Measurements from ENCODE around the gene SLC39A5. TPM values are rescaled to one million over a fixed set of nuclear protein-coding genes. Genes with fewer than 3 reads are reported as not detected.

Gene SLC39A5
- total RNA-seq, 5 donors from 2014 or later (not counting 1 experiment from before 2014, with no cell fraction given) = 0.57 to 1.4 (median 0.58) TPM; not detected in 2

DNA sequence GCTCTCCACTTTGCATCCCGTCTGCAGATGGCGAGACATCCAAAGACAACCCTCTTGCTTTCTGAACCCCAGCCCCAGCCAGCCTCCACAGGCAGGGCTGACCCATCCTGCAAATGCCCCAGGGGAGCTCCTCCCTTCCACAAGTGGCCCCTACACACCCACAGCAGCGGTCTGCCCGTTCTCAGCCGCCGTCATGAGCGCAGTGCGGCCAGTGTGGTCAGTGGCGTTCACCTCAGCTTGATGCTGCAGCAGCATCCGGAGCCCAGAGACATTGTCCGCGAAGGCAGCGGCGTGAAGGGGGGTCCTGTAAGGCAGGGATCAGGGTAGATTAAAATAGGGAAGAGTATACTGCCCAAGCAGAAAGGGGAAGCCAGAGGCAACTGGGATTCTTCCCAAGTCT is 14.6 kb downstream of the SLC39A5 start:
- H3K27ac Mint-ChIP-seq = no peak overlapping the region
- H3K4me1 Mint-ChIP-seq = no peaks in the 10 kb centered on the region
- CTCF ChIA-PET = no interaction called here
- DNase-seq = no peak
- peaks cover 44 to 93% of the 10 kb centered on the region in 2 donors for H3K36me3 ChIP-seq (ENCODE audit: control insufficient read depth in 2 of 2, extremely low read depth in 1 of 2, insufficient read depth in 1 of 2, low read length in 1 of 2)
- POLR2A ChIA-PET = no interaction called here
- no peaks in the 10 kb centered on the region for H3K27me3 Mint-ChIP-seq
- H3K27ac ChIP-seq (ENCODE audit: low read length) = no peak overlapping the region
- H3K27me3 ChIP-seq (replicated peaks in 1 of 2; ENCODE audit: control insufficient read depth in 2 of 2, extremely low read depth in 1 of 2, insufficient read depth in 2 of 2, low read length in 1 of 2) = no peaks in the 10 kb centered on the region
- H3K4me3 ChIP-seq (ENCODE audit: control insufficient read depth in 1 of 2, extremely low read depth in 1 of 2, low read length in 1 of 2) = no peak overlapping the region
- peaks cover 44% of the 10 kb centered on the region for H3K36me3 Mint-ChIP-seq
- peaks cover 0 to 2% of the 10 kb centered on the region in 2 experiments for H3K4me1 ChIP-seq (ENCODE audit: control insufficient read depth in 1 of 2, extremely low read depth in 1 of 2, insufficient read depth in 2 of 2, low read length in 2 of 2)
- WGBS (ENCODE audit: insufficient coverage) = 97% methylated on average over 11 of the region's 14 CpGs
- no peak overlapping the region for H3K4me3 Mint-ChIP-seq
- no peaks in the 10 kb centered on the region for H3K9me3 ChIP-seq
- no peaks in the 10 kb centered on the region for H3K9me3 Mint-ChIP-seq
- ATAC-seq (replicated peaks in 1 of 4) = no peak

DNA sequence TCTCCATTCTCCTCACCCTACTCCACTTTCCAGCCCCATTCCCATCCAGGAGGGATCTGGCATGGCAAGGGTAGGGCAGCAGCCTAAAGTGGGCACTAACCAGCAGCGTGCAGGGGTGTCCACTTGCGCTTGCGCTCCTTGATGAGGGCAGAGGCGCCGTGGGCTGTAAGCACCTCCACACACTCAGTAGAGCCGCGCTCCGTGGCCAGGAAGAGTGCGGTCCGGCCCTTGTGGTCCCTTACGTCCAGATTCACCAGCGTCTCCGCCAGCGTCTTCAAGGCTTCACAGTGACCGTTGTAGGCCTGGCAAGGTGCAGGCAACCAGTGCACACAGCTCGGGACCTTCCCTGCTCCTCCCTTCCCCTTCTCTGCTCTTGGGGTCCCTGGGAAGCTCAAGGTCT is 18.1 kb downstream of the SLC39A5 start:
- no peak for DNase-seq
- no peaks in the 10 kb centered on the region for H3K4me1 Mint-ChIP-seq
- ATAC-seq (replicated peaks in 1 of 4) = no peak
- no peaks in the 10 kb centered on the region for H3K27me3 Mint-ChIP-seq
- H3K36me3 ChIP-seq (ENCODE audit: control insufficient read depth in 2 of 2, extremely low read depth in 1 of 2, insufficient read depth in 1 of 2, low read length in 1 of 2) = peaks cover 27 to 89% of the 10 kb centered on the region in 2 donors
- peaks cover 0 to 2% of the 10 kb centered on the region in 2 experiments for H3K4me1 ChIP-seq (ENCODE audit: control insufficient read depth in 1 of 2, extremely low read depth in 1 of 2, insufficient read depth in 2 of 2, low read length in 2 of 2)
- ChIA-PET POLR2A (interaction anchor here in 1 of 2 donors (0.7 kb wide), 1 partner anchor 31 kb away, joined by 4 read pairs; no protein-coding TSS in a partner anchor), CTCF (no interaction called here)
- no peak overlapping the region for H3K4me3 Mint-ChIP-seq
- H3K27me3 ChIP-seq (replicated peaks in 1 of 2; ENCODE audit: control insufficient read depth in 2 of 2, extremely low read depth in 1 of 2, insufficient read depth in 2 of 2, low read length in 1 of 2) = no peaks in the 10 kb centered on the region
- no peak overlapping the region for H3K4me3 ChIP-seq (ENCODE audit: control insufficient read depth in 1 of 2, extremely low read depth in 1 of 2, low read length in 1 of 2)
- no peak overlapping the region for H3K27ac Mint-ChIP-seq
- WGBS (ENCODE audit: insufficient coverage) = 98% methylated on average over 10 of the region's 16 CpGs
- H3K27ac ChIP-seq (ENCODE audit: low read length) = no peak overlapping the region
- H3K9me3 Mint-ChIP-seq = no peaks in the 10 kb centered on the region
- peaks cover 44% of the 10 kb centered on the region for H3K36me3 Mint-ChIP-seq
- no peaks in the 10 kb centered on the region for H3K9me3 ChIP-seq

DNA sequence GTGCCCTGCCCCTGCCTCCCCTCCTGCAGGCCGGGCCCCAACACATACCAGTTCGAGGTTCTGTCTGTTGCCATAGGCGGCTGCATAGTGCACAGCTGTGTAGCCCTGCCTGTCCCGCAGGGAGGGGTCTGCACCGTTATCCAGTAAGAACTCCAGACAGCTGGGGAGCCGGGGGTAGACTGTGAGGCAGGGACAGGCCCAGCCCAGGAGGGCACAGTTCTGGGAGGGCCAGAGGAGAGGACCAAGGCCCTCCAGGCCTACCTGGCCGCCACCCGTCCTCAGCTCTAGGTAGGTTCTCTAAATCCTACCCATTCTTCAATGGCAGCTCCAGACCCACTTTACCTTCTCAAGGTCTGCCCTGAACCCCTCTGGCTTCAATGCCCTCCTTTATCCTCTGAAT is 18.9 kb downstream of the SLC39A5 start:
- CTCF ChIA-PET = interaction anchor here (0.5 to 1.1 kb wide), 2 partner anchors 9 to 422 kb away, joined by 3 to 4 read pairs; no protein-coding TSS in a partner anchor
- H3K4me3 ChIP-seq (ENCODE audit: control insufficient read depth in 1 of 2, extremely low read depth in 1 of 2, low read length in 1 of 2) = no peak overlapping the region
- Mint-ChIP-seq H3K4me3 (no peak overlapping the region), H3K27ac (no peak overlapping the region), H3K27me3 (no peaks in the 10 kb centered on the region), H3K4me1 (no peaks in the 10 kb centered on the region), H3K36me3 (peaks cover 47% of the 10 kb centered on the region), H3K9me3 (no peaks in the 10 kb centered on the region)
- POLR2A ChIA-PET = no interaction called here
- no peaks in the 10 kb centered on the region for H3K9me3 ChIP-seq
- DNase-seq (no peak), ATAC-seq (replicated peaks in 1 of 4) (no peak)
- H3K4me1 ChIP-seq (ENCODE audit: control insufficient read depth in 1 of 2, extremely low read depth in 1 of 2, insufficient read depth in 2 of 2, low read length in 2 of 2) = peaks cover 0 to 2% of the 10 kb centered on the region in 2 experiments
- peaks cover 30 to 89% of the 10 kb centered on the region in 2 donors for H3K36me3 ChIP-seq (ENCODE audit: control insufficient read depth in 2 of 2, extremely low read depth in 1 of 2, insufficient read depth in 1 of 2, low read length in 1 of 2)
- 95% methylated on average over 7 of the region's 8 CpGs for WGBS (ENCODE audit: insufficient coverage)
- no peaks in the 10 kb centered on the region for H3K27me3 ChIP-seq (replicated peaks in 1 of 2; ENCODE audit: control insufficient read depth in 2 of 2, extremely low read depth in 1 of 2, insufficient read depth in 2 of 2, low read length in 1 of 2)
- no peak overlapping the region for H3K27ac ChIP-seq (ENCODE audit: low read length)

- Histone ChIP-seq H3K4me1 (ENCODE audit: control insufficient read depth in 1 of 2, extremely low read depth in 1 of 2, insufficient read depth in 2 of 2, low read length in 2 of 2) (peaks cover 4 to 16% of the 10 kb centered on the region in 2 experiments), H3K9me3 (no peaks in the 10 kb centered on the region), H3K36me3 (ENCODE audit: control insufficient read depth in 2 of 2, extremely low read depth in 1 of 2, insufficient read depth in 1 of 2, low read length in 1 of 2) (peaks cover 17 to 77% of the 10 kb centered on the region in 2 donors), H3K27ac (ENCODE audit: low read length) (no peak overlapping the region), H3K4me3 (ENCODE audit: control insufficient read depth in 1 of 2, extremely low read depth in 1 of 2, low read length in 1 of 2) (no peak overlapping the region), H3K27me3 (replicated peaks in 1 of 2; ENCODE audit: control insufficient read depth in 2 of 2, extremely low read depth in 1 of 2, insufficient read depth in 2 of 2, low read length in 1 of 2) (no peaks in the 10 kb centered on the region)
- ChIA-PET CTCF (interaction anchor here in 1 of 2 donors (1.3 kb wide), 1 partner anchor 212 kb away, joined by 3 read pairs; no protein-coding TSS in a partner anchor), POLR2A (no interaction called here)
- H3K27me3 Mint-ChIP-seq = no peaks in the 10 kb centered on the region
- no peak overlapping the region for H3K27ac Mint-ChIP-seq
- DNase-seq = no peak
- peaks cover 46% of the 10 kb centered on the region for H3K36me3 Mint-ChIP-seq
- no peak for ATAC-seq (replicated peaks in 1 of 4)
- H3K4me1 Mint-ChIP-seq = peaks cover 12 to 18% (median 16%) of the 10 kb centered on the region in 3 donors
- no peaks in the 10 kb centered on the region for H3K9me3 Mint-ChIP-seq
- WGBS (ENCODE audit: insufficient coverage) = 94% methylated on average over 2 of the region's 3 CpGs
- no peak overlapping the region for H3K4me3 Mint-ChIP-seq
These were observed 22.8 kb downstream of the SLC39A5 start for GRCh38 chr12:56252649-56253048.

DNA sequence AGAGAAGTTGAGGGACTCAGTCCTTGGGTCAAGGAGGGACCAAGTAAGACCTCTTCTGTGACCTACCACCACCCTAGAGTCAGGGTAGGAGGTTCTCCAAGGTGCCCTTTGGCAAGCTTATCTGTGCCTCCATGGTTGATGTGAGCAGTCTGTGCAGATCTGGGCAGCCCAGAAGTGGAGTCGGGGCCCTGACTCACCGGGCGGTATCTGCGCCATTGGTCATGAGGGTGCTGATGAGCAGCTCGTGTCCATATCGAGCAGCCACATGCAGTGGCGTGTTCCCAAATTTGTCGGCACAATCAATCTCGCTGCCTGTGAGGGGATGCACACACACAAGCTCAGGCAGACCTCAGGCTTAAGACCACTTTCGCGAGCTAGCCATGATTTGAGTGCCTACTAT is 23.2 kb downstream of the SLC39A5 start:
- peaks cover 12 to 18% (median 16%) of the 10 kb centered on the region in 3 donors for H3K4me1 Mint-ChIP-seq
- H3K27me3 Mint-ChIP-seq = no peaks in the 10 kb centered on the region
- ATAC-seq (replicated peaks in 1 of 4) (no peak), DNase-seq (no peak)
- H3K9me3 Mint-ChIP-seq = no peaks in the 10 kb centered on the region
- no peak overlapping the region for H3K4me3 ChIP-seq (ENCODE audit: control insufficient read depth in 1 of 2, extremely low read depth in 1 of 2, low read length in 1 of 2)
- CTCF ChIA-PET = interaction anchor here in 1 of 2 donors (1.3 kb wide), 1 partner anchor 211 kb away, joined by 3 read pairs; no protein-coding TSS in a partner anchor
- POLR2A ChIA-PET = no interaction called here
- H3K27me3 ChIP-seq (replicated peaks in 1 of 2; ENCODE audit: control insufficient read depth in 2 of 2, extremely low read depth in 1 of 2, insufficient read depth in 2 of 2, low read length in 1 of 2) = no peaks in the 10 kb centered on the region
- WGBS (ENCODE audit: insufficient coverage) = 97% methylated on average over 9 of the region's 11 CpGs
- peaks cover 44% of the 10 kb centered on the region for H3K36me3 Mint-ChIP-seq
- H3K4me1 ChIP-seq (ENCODE audit: control insufficient read depth in 1 of 2, extremely low read depth in 1 of 2, insufficient read depth in 2 of 2, low read length in 2 of 2) = peaks cover 4 to 17% of the 10 kb centered on the region in 2 experiments
- H3K4me3 Mint-ChIP-seq = no peak overlapping the region
- H3K27ac ChIP-seq (ENCODE audit: low read length) = no peak overlapping the region
- no peak overlapping the region for H3K27ac Mint-ChIP-seq
- H3K9me3 ChIP-seq = no peaks in the 10 kb centered on the region
- peaks cover 17 to 73% of the 10 kb centered on the region in 2 donors for H3K36me3 ChIP-seq (ENCODE audit: control insufficient read depth in 2 of 2, extremely low read depth in 1 of 2, insufficient read depth in 1 of 2, low read length in 1 of 2)

GRCh38 chr12:56255671-56256070 is 25.8 kb downstream of the SLC39A5 start:
- Mint-ChIP-seq H3K4me3 (peak overlapping the region in 1 of 3 donors; percentile 3), H3K27ac (peak overlapping the region in 1 of 2 donors; percentile 70)
- POLR2A ChIA-PET = no interaction called here

More at GRCh38 chr12:56255671-56256070, 25.8 kb downstream of the SLC39A5 start:
- Mint-ChIP-seq H3K4me1 (peaks cover 20 to 24% (median 23%) of the 10 kb centered on the region in 3 donors), H3K27me3 (no peaks in the 10 kb centered on the region), H3K9me3 (no peaks in the 10 kb centered on the region), H3K36me3 (peaks cover 40% of the 10 kb centered on the region)
- no peak overlapping the region for H3K4me3 ChIP-seq (ENCODE audit: control insufficient read depth in 1 of 2, extremely low read depth in 1 of 2, low read length in 1 of 2)
- 100% methylated on average over 5 of the region's 7 CpGs for WGBS (ENCODE audit: insufficient coverage)
- H3K4me1 ChIP-seq (ENCODE audit: control insufficient read depth in 1 of 2, extremely low read depth in 1 of 2, insufficient read depth in 2 of 2, low read length in 2 of 2) = peaks cover 7 to 27% of the 10 kb centered on the region in 2 experiments
- H3K27me3 ChIP-seq (replicated peaks in 1 of 2; ENCODE audit: control insufficient read depth in 2 of 2, extremely low read depth in 1 of 2, insufficient read depth in 2 of 2, low read length in 1 of 2) = no peaks in the 10 kb centered on the region
- H3K27ac ChIP-seq (ENCODE audit: low read length) = no peak overlapping the region
- ATAC-seq (replicated peaks in 1 of 4) (no peak), DNase-seq (no peak)
- peaks cover 13 to 50% of the 10 kb centered on the region in 2 donors for H3K36me3 ChIP-seq (ENCODE audit: control insufficient read depth in 2 of 2, extremely low read depth in 1 of 2, insufficient read depth in 1 of 2, low read length in 1 of 2)
- no peaks in the 10 kb centered on the region for H3K9me3 ChIP-seq
- CTCF ChIA-PET = interaction anchor here (0.6 to 1.0 kb wide), 2 partner anchors 10 to 115 kb away, joined by 3 to 6 read pairs; no protein-coding TSS in a partner anchor

Measured in T-cell (primary cell).